Ectodermal cell (in vitro differentiated cells): Measurements from ENCODE around the gene PGAM1.
"Not testable (repeated sequence)": the region's sequence is repeated elsewhere in the genome, so short reads cannot be mapped to it uniquely, and the experiment has no call there.

Experiments
- H3K27ac ChIP-seq: 2 replicates; pipeline ENCODE4 v1.7.0; 2013; ENCODE audit warnings: mild to moderate bottlenecking, low read depth, low read length; ENCODE audit not compliant: insufficient read depth, poor library complexity, severe bottlenecking
- H3K27me3 ChIP-seq: 2 replicates; pipeline ENCODE4 v1.7.0; 2013; ENCODE audit warnings: mild to moderate bottlenecking, low read length; ENCODE audit not compliant: insufficient read depth, control insufficient read depth, poor library complexity, severe bottlenecking
- H3K36me3 ChIP-seq: one replicate; pipeline ENCODE4 v1.7.0; 2013; ENCODE audit warnings: low read length; ENCODE audit not compliant: control insufficient read depth, insufficient read depth
- H3K4me1 ChIP-seq: one replicate; pipeline ENCODE4 v1.7.0; 2013; ENCODE audit warnings: low read length; ENCODE audit not compliant: control insufficient read depth, insufficient read depth
- H3K4me3 ChIP-seq: 2 replicates; pipeline ENCODE4 v1.7.0; 2013; ENCODE audit warnings: low read depth, low read length, control low read depth; ENCODE audit not compliant: insufficient read depth
- H3K9me3 ChIP-seq: 2 replicates; pipeline ENCODE4 v1.7.0; 2013; ENCODE audit warnings: mild to moderate bottlenecking, low read length, moderate library complexity; ENCODE audit not compliant: control insufficient read depth
- WGBS, 2 experiments: methylation state at CpG; one replicate each; pipeline ENCODE4 v1.1.7; 2013; ENCODE audit warnings: missing lambda C conversion rate in 2 of 2; 5-methylcytosine and 5-hydroxymethylcytosine counted together

The PGAM1 gene

DNA sequence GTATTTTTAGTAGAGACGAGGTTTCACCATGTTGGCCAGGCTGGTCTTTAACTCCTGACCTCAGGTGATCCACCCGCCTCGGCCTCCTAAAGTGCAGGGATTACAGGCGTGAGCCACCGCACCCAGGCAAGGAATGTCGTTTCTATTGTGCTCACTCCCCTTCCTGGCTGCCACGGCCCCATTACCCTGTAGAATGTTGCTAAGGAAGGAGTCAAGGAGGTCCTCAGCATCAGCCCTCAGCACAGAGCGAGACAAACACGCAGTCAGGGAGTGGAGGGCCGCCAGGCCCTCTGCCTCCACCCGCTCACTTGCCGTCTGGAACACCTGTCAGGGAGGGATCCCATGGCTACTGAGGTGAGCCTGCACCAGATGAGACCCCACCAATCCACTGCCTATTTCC lies 42.8 kb downstream of the PGAM1 start:
- H3K4me3 ChIP-seq, H3K27me3 ChIP-seq, H3K27ac ChIP-seq, H3K9me3 ChIP-seq, H3K4me1 ChIP-seq: not testable (repeated sequence)
- 92 to 95% methylated on average over 12 of the region's 12 CpGs for WGBS, 2 experiments
- peaks cover 63% of the 10 kb centered on the region for H3K36me3 ChIP-seq

DNA sequence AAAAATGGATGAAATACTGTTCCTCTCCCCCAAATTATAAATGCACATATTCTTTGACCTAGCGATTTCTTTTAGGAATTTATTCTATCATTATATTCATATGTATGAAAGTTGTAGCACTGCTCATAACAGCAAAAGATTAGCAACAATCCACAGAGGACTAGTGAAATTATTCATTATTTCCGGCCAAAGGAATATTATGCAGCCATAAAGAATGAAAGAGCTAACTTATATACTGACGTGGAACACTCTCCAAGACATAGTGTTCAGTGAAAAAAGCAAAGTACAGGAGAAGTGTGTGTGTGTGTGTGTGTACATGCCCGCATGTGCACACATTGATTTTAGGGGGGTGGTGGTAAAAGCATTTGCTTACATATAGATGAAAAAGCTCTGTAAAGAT lies 48.9 kb downstream of the PGAM1 start:
- 97 to 100% methylated on average over 3 of the region's 4 CpGs for WGBS, 2 experiments
- H3K36me3 ChIP-seq: peaks cover 32% of the 10 kb centered on the region

DNA sequence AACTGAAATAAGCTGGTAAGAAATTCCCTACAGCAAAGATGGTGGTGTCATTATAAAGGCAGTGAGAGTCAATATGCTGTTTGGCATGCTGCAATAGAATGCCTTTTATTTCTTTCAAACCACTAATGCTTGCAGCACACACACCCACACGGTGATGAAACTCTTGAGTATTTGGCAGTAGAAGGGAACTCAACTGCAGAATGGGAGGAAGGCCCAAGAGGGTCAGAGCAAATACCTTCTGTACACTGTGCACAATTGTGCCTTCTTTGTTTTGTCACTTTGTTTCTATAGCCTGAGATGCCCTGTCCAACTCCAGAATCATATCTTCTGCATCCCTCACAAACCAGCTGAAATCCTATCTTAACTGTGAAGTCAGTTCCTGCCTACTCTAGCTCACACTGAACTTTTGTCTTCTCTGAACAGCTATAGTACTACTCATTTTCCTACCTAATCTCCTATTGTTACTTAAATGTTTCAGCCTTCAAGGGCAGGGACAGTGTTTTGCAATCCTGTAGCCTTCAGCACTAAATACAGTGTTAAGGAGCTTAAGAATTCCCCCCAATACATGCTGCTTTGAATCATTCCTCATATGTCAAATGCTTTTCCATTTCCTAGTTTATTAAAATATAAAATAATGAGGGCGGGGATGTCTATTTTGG lies 50.1 kb downstream of the PGAM1 start:
- no peak overlapping the region for H3K4me3 ChIP-seq
- H3K27ac ChIP-seq: no peak overlapping the region
- H3K36me3 ChIP-seq: peaks cover 22% of the 10 kb centered on the region
- WGBS, 2 experiments: 96 to 97% methylated on average over 1 to 2 of the region's 2 CpGs
- H3K9me3 ChIP-seq: no peaks in the 10 kb centered on the region
- H3K4me1 ChIP-seq: no peaks in the 10 kb centered on the region
- H3K27me3 ChIP-seq: no peaks in the 10 kb centered on the region

More for the DNA sequence above, 48.9 kb downstream of the PGAM1 start:
- Histone ChIP-seq H3K27ac (no peak overlapping the region), H3K4me1 (no peaks in the 10 kb centered on the region), H3K9me3 (no peaks in the 10 kb centered on the region), H3K27me3 (no peaks in the 10 kb centered on the region), H3K4me3 (no peak overlapping the region)

DNA sequence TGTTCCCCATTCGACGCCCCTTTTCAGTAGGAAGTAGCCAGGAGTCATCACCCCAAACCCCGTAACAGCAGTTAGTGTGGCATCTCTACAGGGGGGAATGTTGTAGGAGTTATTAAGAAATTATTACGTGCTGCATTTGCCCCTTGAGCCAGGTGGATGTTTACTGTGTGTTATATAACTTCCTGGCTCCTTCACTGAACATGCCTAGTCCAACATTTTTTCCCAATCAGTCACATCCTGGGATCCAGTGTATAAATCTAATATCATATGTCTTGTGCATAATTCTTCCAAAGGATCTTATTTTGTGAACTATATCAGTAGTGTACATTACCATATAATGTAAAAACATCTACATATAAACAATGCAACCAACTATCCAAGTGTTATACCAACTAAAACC lies 53.4 kb downstream of the PGAM1 start:
- not testable (repeated sequence) for H3K4me3 ChIP-seq, H3K36me3 ChIP-seq, H3K27ac ChIP-seq, H3K4me1 ChIP-seq, H3K27me3 ChIP-seq, H3K9me3 ChIP-seq
- 96 to 98% methylated on average over 4 of the region's 4 CpGs for WGBS, 2 experiments

DNA sequence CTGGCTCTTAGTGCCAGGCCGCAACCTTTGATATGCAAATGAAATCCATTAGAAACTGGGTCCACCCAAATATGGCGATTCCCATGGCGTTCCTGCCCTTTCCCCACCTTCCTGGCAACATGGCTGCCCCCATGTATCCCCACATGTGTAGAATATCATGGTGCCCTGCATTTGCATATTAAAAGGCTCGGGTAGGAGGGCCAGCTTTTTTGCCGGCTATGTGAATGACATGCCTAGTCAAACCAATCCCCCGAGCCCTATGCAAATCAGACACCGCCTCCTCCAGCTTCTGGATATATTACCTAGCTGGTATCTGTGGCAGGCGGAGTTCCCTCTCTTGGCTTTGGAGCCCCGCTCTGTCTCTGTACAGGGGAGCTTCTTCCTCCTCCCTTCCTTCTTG lies 53.9 kb downstream of the PGAM1 start:
- Histone ChIP-seq H3K27me3 (no peaks in the 10 kb centered on the region), H3K4me3 (no peak overlapping the region), H3K9me3 (no peaks in the 10 kb centered on the region), H3K27ac (no peak overlapping the region), H3K36me3 (peaks cover 8% of the 10 kb centered on the region), H3K4me1 (no peaks in the 10 kb centered on the region)
- 16 to 18% methylated on average over 9 of the region's 9 CpGs for WGBS, 2 experiments

DNA sequence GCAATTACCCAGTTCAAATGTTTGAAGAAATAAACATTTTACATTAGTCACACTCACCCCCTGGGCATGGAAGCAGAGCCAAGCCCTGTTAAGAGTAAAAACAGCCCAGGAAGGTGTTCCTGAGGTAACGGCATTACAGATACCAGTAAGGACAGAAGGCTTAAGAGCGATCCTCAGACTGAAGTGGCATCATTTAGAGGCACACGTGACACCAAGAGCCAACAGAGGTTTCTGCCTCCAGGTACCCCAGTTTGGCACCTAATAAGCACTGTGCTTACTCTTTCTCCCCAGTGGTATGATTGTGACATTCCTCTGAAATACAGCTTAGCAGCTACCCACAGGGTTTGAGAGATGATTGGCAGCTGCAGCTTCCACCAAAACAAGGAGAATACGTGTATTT lies 55.1 kb downstream of the PGAM1 start:
- H3K27ac ChIP-seq: no peak overlapping the region
- H3K9me3 ChIP-seq: no peaks in the 10 kb centered on the region
- H3K4me3 ChIP-seq: no peak overlapping the region
- H3K27me3 ChIP-seq: no peaks in the 10 kb centered on the region
- no peaks in the 10 kb centered on the region for H3K4me1 ChIP-seq
- WGBS, 2 experiments: 97 to 99% methylated on average over 3 to 4 of the region's 4 CpGs
- H3K36me3 ChIP-seq: peaks cover 3% of the 10 kb centered on the region

DNA sequence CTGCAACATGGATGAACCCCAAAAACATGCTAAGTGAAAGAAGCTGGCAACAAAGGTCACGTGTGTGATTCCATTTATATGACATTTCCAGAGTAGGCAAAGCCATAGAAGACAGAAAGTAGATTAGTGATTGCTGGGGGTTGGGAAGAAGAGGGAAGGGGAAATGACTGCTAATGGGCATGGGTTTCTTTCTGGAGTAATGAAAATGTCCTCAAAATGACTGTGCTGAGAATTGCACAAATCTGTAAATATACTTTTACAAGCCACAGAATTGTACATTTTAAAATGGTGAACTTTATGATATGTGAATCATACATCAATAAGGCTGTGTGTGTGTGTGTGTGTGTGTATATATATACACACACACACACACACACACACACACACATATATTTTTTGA lies 56.4 kb downstream of the PGAM1 start:
- WGBS, 2 experiments: 89 to 97% methylated on average over 1 of the region's 1 CpG
- Histone ChIP-seq H3K4me1 (no peaks in the 10 kb centered on the region), H3K4me3 (no peak overlapping the region), H3K27ac (no peak overlapping the region), H3K9me3 (no peaks in the 10 kb centered on the region), H3K36me3 (no peaks in the 10 kb centered on the region), H3K27me3 (no peaks in the 10 kb centered on the region)
